ENCODE measurements around the gene BBIP1. TPM values are rescaled to one million over a fixed set of nuclear protein-coding genes. Genes with fewer than 3 reads are reported as not detected.

The BBIP1 gene
- total RNA-seq, 1 donor, result 38.1 TPM

DNA sequence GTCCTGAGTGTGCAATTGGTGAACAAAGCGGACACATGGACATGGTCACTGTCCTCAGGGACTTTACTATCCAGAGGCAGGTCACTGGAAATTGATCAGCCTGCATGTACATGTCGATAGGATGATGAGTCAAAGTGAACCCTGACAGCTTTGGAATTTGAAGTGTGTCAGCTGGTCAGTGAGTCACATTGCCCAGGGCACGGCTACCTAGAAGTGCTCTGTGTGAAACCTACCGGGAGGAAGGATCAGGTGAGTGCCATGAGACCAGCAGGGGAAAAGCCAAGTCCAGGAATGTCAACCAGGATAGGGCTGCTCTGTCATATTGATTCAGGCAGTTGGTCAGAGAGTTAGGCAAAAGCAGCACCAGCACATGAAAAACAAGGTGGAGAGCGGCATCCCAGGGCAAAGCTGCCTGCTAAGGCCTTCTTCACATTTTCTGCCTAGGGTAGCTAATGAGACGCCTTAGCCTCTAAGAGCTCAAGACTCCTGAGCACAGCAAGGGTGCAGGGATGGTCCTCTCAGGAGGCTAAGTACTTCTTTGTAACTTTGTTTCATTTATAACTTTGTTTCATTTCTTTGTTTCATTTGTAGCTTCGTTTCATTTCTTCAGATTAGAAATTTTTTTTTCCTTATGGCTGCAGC, 66.6 kb downstream of the BBIP1 start:
- H3K4me3 ChIP-seq (ENCODE audit: low read depth, low read length), result no peak overlapping the region
- TF ChIP-seq, protein P1, sequence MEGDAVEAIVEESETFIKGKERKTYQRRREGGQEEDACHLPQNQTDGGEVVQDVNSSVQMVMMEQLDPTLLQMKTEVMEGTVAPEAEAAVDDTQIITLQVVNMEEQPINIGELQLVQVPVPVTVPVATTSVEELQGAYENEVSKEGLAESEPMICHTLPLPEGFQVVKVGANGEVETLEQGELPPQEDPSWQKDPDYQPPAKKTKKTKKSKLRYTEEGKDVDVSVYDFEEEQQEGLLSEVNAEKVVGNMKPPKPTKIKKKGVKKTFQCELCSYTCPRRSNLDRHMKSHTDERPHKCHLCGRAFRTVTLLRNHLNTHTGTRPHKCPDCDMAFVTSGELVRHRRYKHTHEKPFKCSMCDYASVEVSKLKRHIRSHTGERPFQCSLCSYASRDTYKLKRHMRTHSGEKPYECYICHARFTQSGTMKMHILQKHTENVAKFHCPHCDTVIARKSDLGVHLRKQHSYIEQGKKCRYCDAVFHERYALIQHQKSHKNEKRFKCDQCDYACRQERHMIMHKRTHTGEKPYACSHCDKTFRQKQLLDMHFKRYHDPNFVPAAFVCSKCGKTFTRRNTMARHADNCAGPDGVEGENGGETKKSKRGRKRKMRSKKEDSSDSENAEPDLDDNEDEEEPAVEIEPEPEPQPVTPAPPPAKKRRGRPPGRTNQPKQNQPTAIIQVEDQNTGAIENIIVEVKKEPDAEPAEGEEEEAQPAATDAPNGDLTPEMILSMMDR (IDR thresholded peaks at IDR 0.05; ENCODE audit: insufficient read depth, low read length), result no peak
- DNase-seq (ENCODE audit: low read depth), result no peak

DNA sequence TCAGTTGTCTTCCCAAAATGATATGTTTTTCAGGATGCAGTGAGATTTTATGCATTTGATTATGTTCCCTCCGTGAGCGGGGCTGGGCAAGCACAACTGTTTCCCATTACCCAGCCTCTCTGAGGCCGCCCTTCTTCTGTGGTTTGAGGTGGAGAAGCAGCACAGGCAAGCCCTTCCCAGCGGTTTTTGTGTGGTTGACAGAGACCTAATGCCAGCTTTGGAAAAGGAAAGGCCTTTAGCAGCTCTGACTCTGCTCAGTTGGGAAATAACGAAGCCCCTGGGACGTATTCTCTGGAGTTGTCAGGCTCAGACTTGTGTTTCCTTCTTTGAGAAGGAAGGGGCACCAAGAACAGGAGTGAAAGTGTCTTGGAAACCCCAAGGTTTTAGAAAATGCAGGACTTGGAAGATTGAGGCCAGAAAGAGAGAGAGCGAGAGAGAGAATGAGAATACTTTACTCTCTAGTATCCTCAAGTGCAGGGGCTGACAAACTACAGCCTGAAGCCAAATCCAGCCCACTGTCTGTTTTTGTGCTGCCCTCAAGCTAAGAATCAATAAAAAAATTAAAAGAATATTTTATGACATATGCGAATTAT, 67.9 kb downstream of the BBIP1 start:
- TF ChIP-seq, protein P1 (IDR thresholded peaks at IDR 0.05; ENCODE audit: insufficient read depth, low read length), result no peak
- DNase-seq (ENCODE audit: low read depth), result peak; percentile 21
- no peak overlapping the region for H3K4me3 ChIP-seq (ENCODE audit: low read depth, low read length)

DNA sequence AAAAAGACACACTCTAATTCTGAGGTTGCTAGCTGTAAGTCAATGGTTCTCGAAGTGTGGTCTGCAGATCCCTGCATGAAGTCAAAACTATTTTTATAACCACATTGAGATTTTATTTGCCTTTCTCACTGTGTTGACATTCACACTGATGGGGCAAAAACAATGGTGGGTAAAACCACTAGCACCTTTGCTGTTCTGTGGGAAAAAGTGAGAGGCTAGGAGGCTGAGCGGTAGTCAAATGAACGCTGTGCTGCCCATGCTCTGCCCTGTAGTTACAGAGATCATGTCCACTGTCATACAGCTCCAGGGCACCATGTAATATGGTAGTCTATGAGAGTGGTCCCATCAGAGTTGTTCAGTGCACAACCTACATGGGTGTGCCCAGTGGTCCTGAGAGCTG, 68.9 kb downstream of the BBIP1 start:
- DNase-seq (ENCODE audit: low read depth), result no peak
- no peak overlapping the region for H3K4me3 ChIP-seq (ENCODE audit: low read depth, low read length)
- TF ChIP-seq, protein P1 (IDR thresholded peaks at IDR 0.05; ENCODE audit: insufficient read depth, low read length), result no peak

Other genes with a start within 250 kb of the BBIP1 start
- 52.9 and 302 TPM in 2 replicates for gene PDCD4, start 47.3 kb downstream of the BBIP1 start, total RNA-seq (ENCODE audit: low replicate concordance)
- gene SHOC2, start 424 bp upstream of the BBIP1 start, total RNA-seq (ENCODE audit: low replicate concordance), result 63.9 and 70.1 TPM in 2 replicates
- 0.82 and 2.6 TPM in 2 replicates for gene ADRA2A, start 157.8 kb upstream of the BBIP1 start, total RNA-seq (ENCODE audit: low replicate concordance)

Data from fibroblast of the aortic adventitia (primary cell).